ENCODE measurements around the gene CCDC170.

DNA sequence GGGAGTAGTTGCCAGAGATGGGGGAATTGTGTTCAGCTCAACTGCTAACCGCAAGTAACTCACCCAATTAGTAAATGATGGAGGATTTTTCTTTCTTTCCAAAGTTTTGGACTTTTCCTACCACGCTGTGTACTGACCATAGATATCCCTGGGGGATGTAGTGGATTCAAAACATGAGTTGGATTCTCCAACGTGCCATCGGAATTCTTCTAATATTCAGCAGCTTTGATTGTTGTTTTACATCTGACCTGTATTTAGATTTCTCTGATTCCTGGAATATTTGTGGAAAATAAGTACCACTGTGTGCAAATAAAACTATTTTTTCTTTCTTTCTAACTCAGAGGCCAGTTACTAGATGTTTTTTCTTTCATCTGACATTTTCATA lies 1.1 kb downstream of the CCDC170 start:
- TF ChIP-seq, protein P1, sequence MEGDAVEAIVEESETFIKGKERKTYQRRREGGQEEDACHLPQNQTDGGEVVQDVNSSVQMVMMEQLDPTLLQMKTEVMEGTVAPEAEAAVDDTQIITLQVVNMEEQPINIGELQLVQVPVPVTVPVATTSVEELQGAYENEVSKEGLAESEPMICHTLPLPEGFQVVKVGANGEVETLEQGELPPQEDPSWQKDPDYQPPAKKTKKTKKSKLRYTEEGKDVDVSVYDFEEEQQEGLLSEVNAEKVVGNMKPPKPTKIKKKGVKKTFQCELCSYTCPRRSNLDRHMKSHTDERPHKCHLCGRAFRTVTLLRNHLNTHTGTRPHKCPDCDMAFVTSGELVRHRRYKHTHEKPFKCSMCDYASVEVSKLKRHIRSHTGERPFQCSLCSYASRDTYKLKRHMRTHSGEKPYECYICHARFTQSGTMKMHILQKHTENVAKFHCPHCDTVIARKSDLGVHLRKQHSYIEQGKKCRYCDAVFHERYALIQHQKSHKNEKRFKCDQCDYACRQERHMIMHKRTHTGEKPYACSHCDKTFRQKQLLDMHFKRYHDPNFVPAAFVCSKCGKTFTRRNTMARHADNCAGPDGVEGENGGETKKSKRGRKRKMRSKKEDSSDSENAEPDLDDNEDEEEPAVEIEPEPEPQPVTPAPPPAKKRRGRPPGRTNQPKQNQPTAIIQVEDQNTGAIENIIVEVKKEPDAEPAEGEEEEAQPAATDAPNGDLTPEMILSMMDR (IDR thresholded peaks at IDR 0.05), result no peak
- TF ChIP-seq POLR2A (IDR thresholded peaks at IDR 0.05), result no peak
- no peak for TF ChIP-seq EP300 (IDR thresholded peaks at IDR 0.05)
